Left cardiac atrium (tissue), 4 donors: ENCODE measurements around the gene CFI. TPM values are rescaled to one million over a fixed set of nuclear protein-coding genes. Genes with fewer than 3 reads are reported as not detected.

Source experiments
- ATAC-seq, 2 donors: fragments of 200-7000 bp; cut with Tn5 transposase; one replicate each; pipeline ENCODE4 v1.9.1; 2020; ENCODE audit warnings: mild to moderate bottlenecking in 2 of 2, moderate library complexity in 2 of 2
- DNase-seq: peaks from one replicate; pipeline ENCODE4 v3.0.0-alpha.2; 2020
- intact Hi-C, 2 donors: fragments of 100-400 bp; cut with DNase I; formaldehyde crosslinking; loops; one replicate each; pipeline versions ENCODE4 v1.14.1 to v1.15.1; 2022 to 2023
- long read RNA-seq: library from polyadenylated mRNA; unstranded; transcript quantifications from one replicate; pipeline ENCODE4 v2.0.0, GENCODE V29; 2021
- total RNA-seq, 2 donors: library from RNA; stranded (reverse); fragmentation: NEBNext Ultra II Directional; extraction: Animal tissue kit (Norgen Biotek cat#: 25700); gene quantifications; one replicate each; pipeline ENCODE4 v1.2.1, GENCODE V29; 2021
- donor health status: DM: no; HTN: yes; CAD: no.
- donor health status: DM: no; HTN: yes; CAD: no; lungs with severe emphysema.
- donor health status: DM: yes; HTN: yes; CAD: no.
- donor health status: Dilated cardiomyopathy.

Gene CFI
- total RNA-seq = 10 to 100 TPM; 22.6 to 23.2 TPM
- long read RNA-seq, partial matches to known transcripts = 0 of 1 reads
- long read RNA-seq, other reads (novel, unspliced or antisense) = 0 of 1 reads

DNA sequence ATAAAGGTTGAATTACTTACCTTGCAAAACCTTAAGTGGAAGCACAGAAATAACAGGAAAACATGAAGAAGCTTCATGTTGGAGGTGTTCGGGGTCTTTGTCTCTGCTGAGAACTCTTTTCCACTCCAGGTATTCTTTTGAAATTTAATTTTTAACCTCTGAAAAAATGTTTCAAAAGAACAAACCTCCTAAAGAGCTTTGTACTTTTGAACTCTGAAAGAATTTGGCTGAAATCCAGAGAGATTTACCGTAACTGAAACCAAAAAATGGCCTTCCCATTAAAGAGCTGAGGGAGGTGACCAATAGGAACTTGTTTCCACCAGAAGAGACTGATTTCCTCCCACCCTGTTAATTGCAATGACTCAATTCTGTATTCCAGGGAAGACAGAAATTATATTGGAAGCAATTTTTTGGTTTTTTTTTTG, at the start of gene CFI:
TSS of gene CFI (minus strand) at position 105 of the 425 bp plus-strand sequence. CDS start at position 77, 28 bp downstream.
- DNase-seq = no peak
- intact Hi-C loops = no loop called here
- ATAC-seq = peak in 1 of 2 donors; percentile 87

DNA sequence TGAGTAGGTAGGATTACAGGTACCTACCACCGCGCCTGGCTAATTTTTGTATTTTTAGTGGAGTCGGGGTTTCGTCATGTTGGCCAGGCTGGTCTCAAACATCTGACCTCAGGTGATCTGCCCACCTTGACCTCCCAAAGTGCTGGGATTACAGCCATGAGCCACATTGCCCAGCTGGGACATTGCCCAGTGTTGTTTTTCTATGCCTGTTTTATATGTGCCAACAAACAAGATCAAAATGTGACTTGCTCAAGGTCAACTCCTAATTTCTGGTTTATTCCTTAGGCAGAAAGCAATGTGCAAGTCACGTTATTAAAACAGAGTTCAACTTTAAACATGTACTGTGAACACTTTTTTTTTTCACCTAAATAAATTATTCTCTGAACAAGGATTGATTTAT, 48.8 kb upstream of the CFI start:
- intact Hi-C loops = no loop called here
- DNase-seq (no peak), ATAC-seq (no peak)

DNA sequence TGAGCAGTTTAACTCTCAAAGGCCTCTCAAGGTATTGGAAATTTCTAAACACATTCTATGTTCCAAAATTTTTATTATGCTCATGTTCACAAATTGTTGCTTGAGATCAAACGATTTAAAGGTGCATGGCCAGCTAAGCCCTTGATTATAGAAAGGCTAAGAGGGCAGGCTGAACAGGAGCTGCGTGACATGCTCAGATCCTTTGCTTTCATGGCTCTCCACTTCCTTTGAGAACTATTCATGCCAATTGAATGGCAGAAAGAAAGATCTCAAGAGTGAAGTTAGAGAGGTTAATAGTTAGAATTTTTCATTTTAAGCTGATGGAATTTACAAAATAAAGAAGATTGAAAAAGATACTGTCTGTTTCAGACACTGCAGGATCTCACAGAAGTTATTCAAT, 46.7 kb upstream of the CFI start:
- DNase-seq = no peak
- intact Hi-C loops = no loop called here

DNA sequence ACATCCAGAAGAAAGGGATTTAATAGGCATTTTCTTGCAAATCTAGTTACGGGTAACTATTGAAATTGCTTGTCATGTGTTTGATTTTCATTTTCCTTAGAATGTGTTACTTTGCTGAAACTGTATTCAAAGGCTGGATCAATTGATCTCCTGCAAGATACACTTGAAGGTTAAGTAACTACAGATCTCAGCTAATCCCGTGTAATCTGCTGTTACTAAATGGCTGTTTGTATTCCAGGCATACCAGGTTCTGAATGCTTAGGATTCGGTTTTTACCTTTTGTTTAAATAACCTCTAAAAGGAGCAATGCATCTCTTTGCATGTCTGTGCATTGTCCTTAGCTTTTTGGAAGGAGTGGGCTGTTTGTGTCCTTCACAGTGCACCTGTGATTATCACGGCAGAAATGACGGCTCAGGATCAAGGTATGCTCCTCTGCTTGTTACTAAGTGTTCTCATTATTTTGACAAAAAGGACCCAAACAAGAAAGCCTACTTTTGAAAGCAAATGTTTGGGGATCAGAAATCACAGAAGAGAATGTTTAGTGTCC, 46.2 kb upstream of the CFI start, which contains the start of gene LRIT3:
TSS of gene LRIT3 (plus strand) at position 212 of the 547 bp plus-strand sequence. CDS start at position 307, 95 bp downstream.
- DNase-seq (no peak), ATAC-seq (no peak)
- intact Hi-C loops = no loop called here

More for the DNA sequence above, 46.7 kb upstream of the CFI start:
- ATAC-seq = no peak

DNA sequence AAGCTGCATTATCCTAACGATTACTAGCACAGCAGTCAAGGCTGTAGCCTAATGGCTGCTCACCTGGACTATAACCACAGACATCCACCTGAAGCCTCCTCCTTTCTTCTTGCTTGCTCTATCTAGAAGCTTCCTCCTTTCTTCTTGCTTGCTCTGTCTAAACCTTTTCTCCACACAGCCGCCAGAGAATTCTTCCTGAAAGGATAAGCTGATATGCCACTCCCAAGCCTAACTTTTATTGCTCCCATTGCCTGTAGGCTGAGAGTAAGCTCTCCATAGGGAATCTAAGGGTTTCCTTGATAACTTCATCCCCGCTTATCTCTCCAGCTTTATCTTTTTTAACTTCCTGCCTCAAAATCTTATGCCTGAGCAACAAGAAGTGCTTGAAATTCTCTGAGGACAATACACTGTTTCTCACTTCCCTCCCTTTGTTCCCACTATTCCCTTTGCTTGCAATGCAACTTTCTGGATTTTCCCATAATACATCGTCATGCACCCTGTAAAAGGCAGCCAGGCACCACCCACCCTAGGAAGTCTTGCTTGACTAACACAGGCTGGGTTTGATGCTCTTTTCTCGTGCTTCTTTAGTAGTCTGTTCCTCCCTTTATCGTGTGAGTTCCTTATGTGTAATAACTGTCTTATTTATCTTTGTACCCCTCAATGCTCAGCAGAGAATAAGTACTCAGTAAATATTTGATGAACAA, 44.7 kb upstream of the CFI start:
- ATAC-seq (no peak), DNase-seq (no peak)
- intact Hi-C loops = no loop called here

DNA sequence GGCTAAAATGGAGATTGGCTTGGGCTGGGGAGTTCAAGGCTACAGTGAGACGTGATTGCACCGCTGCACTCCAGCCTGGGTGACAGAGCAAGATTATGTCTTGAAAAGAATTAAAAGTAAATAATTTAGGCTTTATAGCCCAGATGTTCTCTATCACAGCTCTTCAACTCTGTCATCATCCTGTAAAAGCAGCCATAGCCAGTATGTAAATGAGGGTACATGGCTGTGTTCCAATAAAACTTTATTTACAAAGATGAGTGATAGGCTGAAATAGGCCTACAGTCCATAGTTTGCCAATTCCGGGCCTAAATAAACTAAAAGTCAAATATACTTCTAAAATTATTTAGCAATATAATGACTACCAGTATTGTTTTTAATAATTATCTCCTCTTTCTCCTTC, 35.2 kb upstream of the CFI start:
- intact Hi-C loops = no loop called here
- no peak for ATAC-seq
- no peak for DNase-seq

DNA sequence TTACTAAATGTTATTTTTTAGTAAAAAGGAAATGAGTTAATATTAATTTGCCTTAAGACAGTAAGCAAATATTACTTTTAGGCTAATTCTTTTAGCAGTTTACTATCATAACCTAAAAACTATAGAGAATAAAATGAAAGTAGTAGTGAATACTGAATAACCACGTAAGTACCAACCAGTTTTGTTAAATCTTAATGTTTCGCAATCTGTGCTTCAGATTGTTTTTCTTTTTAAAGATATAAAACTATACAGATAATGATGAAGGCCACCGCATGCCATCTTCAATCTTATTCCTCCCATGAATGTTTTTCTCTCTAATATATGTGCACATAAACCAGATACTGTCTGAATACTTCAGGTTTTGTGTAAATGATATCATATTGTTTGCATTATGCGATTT, 32.0 kb upstream of the CFI start:
- no peak for DNase-seq
- intact Hi-C loops = no loop called here
- no peak for ATAC-seq

DNA sequence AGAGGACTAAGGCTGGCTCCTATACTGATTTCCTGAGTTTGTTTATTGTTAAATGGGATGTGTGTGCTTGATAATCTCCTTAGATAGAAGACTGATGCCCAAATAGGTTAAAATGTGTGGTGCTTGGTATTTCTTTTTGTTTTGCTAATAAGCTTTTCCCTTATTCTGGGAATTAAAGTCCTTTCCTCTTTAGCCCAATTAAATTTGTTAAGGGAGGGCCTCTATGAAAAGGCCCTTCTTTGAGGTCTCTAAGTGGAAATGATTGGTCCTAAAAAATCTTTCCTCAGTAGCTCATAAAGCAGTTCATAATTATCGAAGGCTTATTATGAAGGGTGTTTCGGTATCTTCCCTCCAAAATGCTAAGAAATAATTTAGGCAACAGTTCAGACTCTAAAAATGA, 25.9 kb upstream of the CFI start, which contains the start of gene RRH:
TSS of gene RRH (plus strand) at position 301 of the 400 bp plus-strand sequence. CDS start at position 357, 56 bp downstream.
- ATAC-seq (no peak), DNase-seq (no peak)
- intact Hi-C loops = loop anchor here (5.0 to 10.0 kb wide), 2 partner anchors 147 to 405 kb away; no protein-coding TSS in a partner anchor

DNA sequence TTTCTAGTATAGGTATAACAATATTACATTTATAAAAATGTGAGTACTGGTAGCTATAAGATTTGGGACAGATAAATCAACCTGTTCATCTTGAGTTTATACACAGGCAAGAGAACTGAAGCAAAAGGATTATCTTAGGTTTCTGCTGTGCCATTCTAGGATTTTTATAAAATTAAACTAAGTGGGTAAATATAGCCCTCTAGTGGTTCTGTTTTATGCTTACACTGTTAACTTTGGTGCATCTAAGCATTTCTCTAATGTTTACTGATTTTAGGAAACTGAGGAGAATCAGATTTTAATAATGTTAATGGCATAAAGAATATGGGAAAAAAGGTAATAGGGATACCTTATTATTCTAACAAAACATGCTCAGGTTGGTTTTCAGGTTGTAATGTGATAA, 24.9 kb upstream of the CFI start:
- intact Hi-C loops = loop anchor here (5.0 to 10.0 kb wide), 2 partner anchors 148 to 404 kb away; no protein-coding TSS in a partner anchor
- ATAC-seq = peak in 1 of 2 donors; percentile 42
- no peak for DNase-seq

DNA sequence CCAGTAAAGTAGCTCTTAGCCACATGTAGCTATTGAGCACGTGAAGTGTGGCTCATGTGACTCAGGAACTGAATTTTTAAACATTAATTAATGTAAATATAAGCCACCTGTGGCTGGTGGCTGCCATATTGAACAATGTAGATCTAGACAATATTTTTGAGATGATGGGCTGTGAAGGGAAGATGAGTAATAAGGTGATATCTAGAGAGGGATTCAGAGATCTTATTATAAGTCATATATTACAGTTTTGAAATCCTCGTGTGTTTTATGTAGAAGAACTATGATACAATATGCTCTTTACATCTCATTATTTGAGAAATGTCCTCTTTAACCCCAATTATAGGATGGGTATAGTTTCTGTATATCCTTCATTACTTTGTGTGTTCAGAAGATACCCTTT, 19.4 kb upstream of the CFI start:
- DNase-seq (no peak), ATAC-seq (no peak)
- intact Hi-C loops = loop anchor here in 1 of 2 donors (10.0 kb wide), 1 partner anchor 154 kb away; no protein-coding TSS in a partner anchor

DNA sequence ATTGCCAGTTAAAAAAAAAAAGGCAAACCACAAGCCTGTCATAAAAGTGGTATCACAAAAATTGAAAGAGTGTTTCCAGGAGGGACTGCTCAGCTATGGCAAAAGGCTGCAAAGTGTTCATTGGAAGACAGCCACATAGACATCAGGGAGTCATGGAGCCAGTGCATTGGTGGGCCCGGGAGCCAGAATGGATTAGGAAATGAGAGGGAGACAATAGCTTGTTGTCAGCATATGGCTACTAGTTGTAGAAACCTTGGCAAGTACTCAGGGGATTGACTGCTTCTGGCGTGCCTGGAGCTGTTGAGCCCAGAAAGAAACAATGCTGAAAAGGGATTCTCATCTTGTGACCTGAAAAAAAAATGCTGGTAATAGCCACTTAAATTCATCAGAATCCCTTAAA, 18.8 kb upstream of the CFI start:
- no peak for ATAC-seq
- no peak for DNase-seq
- intact Hi-C loops = loop anchor here in 1 of 2 donors (10.0 kb wide), 1 partner anchor 154 kb away; no protein-coding TSS in a partner anchor

DNA sequence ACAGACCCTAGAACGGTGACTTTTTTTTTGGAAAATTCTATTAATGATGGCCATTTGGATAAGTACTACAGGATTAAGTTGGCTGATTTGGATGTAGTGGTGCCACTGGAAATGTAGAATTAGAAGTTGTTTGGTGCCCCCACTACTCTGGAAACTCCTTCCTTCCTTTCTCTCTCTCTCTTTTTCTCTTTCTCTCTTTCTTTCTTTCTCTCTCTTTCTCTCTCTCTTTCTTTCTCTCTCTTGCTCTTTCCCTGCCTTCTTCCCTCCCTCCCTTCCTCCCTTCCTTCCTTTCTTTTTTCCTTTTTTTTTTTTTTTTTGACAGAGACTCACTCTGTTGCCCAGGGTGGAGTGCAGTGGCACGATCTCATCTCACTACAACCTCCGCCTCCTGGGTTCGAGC, 16.5 kb upstream of the CFI start:
- intact Hi-C loops = loop anchor here in 1 of 2 donors (5.0 to 10.0 kb wide), 2 partner anchors 113 to 396 kb away; partner anchors contain the start of gene CASP6

DNA sequence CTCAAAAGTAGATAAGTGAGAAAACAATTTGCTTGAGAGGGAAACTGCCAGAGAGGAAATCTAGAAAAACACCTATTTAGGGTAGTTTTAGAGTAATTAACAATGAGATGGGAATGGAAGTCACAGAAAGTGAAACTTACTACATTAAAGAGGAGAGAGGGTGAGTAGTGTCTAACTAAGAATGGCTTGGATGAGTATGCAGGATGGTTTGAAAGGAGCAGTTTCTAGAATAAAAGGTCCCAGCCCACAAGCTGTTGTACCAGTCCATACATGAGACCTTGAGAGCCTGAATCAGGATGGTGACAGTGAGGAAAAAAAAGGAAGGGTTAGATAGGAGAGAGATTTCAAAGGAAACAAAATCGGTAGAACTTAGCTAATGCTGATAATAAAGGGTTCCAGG, 15.1 kb upstream of the CFI start:
- intact Hi-C loops = loop anchor here in 1 of 2 donors (5.0 to 10.0 kb wide), 2 partner anchors 112 to 395 kb away; partner anchors contain the start of gene CASP6
- ATAC-seq = no peak

More for the DNA sequence above, 16.5 kb upstream of the CFI start:
- DNase-seq = no peak
- no peak for ATAC-seq

DNA sequence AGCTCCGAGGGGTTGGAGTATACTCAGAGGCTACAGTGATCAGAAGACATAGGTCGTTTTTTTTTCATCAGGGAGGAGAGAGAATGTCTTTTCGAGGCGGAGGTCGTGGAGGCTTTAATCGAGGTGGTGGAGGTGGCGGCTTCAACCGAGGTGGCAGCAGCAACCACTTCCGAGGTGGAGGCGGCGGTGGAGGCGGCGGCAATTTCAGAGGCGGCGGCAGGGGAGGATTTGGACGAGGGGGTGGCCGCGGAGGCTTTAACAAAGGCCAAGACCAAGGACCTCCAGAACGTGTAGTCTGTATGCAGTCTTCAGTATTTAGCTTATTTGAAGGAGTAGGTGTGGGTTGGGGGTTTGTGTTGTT, 14.3 kb upstream of the CFI start:
- intact Hi-C loops = loop anchor here in 1 of 2 donors (5.0 to 10.0 kb wide), 2 partner anchors 111 to 394 kb away; partner anchors contain the start of gene CASP6
- peak in 1 of 2 donors; percentile 9 for ATAC-seq
- no peak for DNase-seq

More for the DNA sequence above, 15.1 kb upstream of the CFI start:
- no peak for DNase-seq

DNA sequence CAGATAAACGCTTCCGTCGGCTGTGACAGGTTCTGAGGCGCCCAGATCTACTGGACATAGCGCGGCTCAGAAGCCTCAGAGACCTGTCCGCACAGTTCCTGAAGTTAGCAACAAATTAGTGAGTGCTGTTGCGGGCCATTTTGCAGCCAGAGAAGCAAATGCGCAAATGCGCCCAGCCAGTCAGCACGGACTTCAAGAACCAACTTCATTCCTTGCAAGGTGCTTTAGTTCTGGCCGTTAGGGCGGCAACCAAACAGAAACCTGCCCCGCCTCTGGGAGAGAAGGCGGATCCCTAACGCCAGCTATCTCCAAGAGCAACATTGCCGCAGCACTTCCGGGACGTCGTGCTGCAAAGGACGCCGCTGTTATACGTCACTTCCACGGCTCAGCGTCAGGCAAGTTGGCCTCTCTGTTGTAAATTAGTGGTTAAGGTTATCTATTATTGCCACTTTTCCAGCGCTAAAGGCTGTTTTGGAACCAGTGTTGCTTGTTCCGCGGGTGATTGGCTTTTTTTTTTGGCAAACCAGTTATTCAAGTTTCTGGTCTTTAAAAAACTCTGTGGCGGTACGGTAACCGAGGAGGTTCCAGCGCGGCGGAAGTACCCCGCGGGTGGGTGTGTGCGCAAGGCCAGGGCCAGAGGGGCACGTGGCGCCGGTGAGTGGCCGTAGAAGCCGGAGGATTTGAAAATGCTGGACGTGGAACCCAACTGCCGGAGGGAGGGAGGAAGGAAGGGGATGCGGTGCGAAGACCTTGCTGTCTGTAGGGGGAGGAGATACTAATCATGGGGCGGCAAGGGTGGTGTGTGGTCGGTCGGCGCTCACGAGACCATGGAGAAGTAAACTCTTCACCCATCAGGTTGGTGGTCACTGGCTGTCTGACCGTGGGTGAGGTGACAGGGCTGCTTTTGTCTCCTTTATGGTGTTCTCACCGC, 13.6 kb upstream of the CFI start, which contains the start of gene GAR1:
TSS of gene GAR1 (plus strand) at position 612 of the 931 bp plus-strand sequence. CDS start 403 bp downstream, outside the sequence.
- intact Hi-C loops = loop anchor here in 1 of 2 donors (5.0 to 10.0 kb wide), 2 partner anchors 111 to 393 kb away; partner anchors contain the start of gene CASP6
- DNase-seq (peak; percentile 93), ATAC-seq (peak; percentile 99 to 100)

DNA sequence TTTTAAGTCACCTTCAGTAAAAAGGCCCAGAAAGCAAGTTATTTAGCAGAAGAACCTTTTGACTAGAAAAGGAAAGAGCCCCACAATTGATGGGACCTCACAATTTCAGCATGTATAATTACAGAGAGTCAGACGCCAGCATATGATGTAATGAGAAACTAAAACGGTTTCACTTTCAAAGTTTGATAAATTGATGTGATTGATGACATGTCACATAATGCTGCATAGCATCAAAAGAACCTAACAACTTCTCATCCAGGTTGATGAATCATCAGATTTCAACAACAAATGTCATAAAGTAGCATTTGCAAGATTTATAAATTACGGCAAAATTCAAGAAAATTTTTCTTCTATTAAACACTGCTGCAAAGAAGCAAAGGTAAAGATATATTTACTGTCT, 9.9 kb upstream of the CFI start:
- DNase-seq (no peak), ATAC-seq (no peak)
- intact Hi-C loops = loop anchor here in 1 of 2 donors (10.0 kb wide), 1 partner anchor 107 kb away; the partner anchor contains the start of gene CASP6

DNA sequence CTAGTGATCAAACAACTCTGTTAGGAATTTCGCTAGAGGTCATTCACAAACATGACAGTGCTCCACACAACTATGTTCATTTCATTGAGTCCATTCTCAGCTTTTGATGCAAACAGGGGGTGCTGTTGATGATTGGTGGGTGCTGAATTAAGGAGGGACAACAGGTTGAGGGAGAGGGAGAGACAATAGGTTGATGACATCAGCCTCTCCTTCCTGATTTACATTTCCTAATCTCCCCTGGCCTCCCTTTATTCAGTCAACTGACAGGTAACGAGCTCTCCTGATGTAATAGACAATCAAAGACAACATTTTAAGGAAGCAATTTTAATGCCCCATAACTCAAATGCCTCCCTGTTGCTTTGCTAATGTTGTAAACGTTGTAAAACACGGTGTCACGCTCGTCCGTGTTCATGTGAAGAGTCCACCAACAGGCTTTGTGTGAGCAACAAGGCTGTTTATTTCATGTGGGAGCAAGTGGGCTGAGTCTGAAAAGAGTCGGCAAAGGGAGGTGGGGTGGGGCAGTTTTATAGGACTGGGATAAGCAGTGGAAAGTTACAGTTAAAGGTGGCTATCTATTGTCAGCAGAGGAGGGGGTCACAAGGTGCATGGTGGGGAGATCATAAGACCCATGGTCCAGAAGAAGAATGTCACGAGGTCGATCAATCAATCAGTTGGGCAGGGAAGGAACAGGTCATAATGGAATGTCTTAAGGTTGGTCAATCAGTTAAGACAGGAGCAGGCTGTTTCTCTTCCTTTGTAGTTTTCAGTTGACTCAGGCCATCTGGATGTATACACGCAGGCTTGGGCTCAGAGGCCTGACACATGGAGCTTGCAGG, 9.0 kb upstream of the CFI start:
- ATAC-seq (no peak), DNase-seq (no peak)
- intact Hi-C loops = loop anchor here in 1 of 2 donors (10.0 kb wide), 1 partner anchor 106 kb away; the partner anchor contains the start of gene CASP6
